Esophagus squamous epithelium (tissue), 4 donors: ENCODE data around the gene ING3.

Experiments used
- CTCF ChIP-seq, 6 experiments: fragments of 450-650 bp in 4 of 6; fragments of 200-600 bp in 2 of 6; sonication (generic) in 2 of 6; IDR thresholded peaks; one replicate each; pipeline ENCODE4 v1.5.1; 2016 to 2019; ENCODE audit warnings: antibody characterized with exemption in 6 of 6, mild to moderate bottlenecking in 4 of 6, moderate library complexity in 4 of 6
- POLR2A ChIP-seq, 4 donors: fragments of 450-650 bp; IDR thresholded peaks; one replicate each; pipeline ENCODE4 v1.6.1; 2017; ENCODE audit warnings: antibody characterized with exemption in 4 of 4, mild to moderate bottlenecking in 4 of 4, moderate library complexity in 3 of 4

GRCh38 chr7:121011401-121011800 lies 60.8 kb downstream of the ING3 start:
- TF ChIP-seq CTCF (IDR thresholded peaks at IDR 0.05) (no peak), POLR2A (IDR thresholded peaks at IDR 0.05) (no peak)
